Measurements from ENCODE around the gene DLG1.

The DLG1 gene

DNA sequence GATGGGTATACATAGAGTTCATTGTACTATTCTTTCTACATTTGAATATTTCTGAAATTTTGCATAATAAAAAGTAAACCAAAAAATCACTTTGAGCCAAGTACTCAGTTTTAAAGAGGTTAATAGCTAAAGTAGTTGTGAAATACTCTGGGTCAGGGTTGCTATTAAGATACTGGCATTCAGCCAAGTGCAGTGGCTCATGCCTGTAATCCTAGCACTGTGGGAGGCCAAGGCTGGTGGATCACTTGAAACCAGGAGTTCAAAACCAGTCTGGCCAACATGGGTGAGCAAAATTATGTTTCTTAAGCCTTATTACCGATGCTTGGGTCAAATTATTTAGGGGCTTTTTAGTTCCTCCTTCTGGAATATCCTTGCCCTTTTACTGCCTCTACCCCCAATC, 146.8 kb downstream of the DLG1 start:
- TF ChIP-seq, protein P1, sequence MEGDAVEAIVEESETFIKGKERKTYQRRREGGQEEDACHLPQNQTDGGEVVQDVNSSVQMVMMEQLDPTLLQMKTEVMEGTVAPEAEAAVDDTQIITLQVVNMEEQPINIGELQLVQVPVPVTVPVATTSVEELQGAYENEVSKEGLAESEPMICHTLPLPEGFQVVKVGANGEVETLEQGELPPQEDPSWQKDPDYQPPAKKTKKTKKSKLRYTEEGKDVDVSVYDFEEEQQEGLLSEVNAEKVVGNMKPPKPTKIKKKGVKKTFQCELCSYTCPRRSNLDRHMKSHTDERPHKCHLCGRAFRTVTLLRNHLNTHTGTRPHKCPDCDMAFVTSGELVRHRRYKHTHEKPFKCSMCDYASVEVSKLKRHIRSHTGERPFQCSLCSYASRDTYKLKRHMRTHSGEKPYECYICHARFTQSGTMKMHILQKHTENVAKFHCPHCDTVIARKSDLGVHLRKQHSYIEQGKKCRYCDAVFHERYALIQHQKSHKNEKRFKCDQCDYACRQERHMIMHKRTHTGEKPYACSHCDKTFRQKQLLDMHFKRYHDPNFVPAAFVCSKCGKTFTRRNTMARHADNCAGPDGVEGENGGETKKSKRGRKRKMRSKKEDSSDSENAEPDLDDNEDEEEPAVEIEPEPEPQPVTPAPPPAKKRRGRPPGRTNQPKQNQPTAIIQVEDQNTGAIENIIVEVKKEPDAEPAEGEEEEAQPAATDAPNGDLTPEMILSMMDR (conservative IDR thresholded peaks at IDR 0.05; ENCODE audit: low read length), result no peak
- H3K4me3 ChIP-seq (ENCODE audit: low read length), result no peak overlapping the region
- peak; percentile 64 for DNase-seq (ENCODE audit: low read depth)

DNA sequence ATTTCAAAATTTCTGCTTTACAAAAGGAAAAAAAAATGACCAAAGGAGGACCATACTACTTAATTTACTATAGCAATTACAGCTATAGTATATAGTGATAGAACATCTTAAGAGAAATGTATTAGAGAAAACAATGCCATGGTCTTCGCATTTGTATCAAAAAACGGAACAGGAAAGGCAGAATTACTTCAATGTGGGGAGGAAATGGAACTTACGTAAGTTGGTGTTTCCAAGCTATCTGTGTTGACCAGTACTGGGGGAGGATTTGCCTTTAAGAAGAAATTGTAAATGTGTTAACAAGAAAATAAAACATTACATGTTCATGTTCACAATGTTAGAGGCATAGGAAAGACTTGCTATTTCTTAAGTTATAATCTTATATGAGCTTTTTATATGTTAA, 148.9 kb downstream of the DLG1 start:
- DNase-seq (ENCODE audit: low read depth), result no peak
- no peak overlapping the region for H3K4me3 ChIP-seq (ENCODE audit: low read length)
- TF ChIP-seq, protein P1 (conservative IDR thresholded peaks at IDR 0.05; ENCODE audit: low read length), result no peak

DNA sequence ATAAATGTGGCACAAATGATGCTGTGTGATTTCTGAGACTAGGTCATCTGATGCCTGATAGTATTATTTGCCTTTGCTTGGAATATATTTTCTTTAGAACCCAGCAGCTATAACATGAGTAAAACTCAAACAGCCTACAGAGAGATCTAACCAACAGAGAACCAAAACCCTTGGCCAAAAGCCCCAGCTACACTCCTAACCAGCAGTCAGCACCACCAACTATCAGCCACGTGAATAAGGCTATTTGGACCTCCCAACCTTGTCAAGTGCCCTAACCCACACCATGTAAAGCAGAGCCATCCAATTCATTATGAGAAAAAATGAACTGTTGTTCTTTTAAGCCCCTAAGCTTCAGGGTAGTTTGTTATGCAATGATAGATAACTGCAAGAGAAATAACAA, 154.2 kb downstream of the DLG1 start:
- DNase-seq (ENCODE audit: low read depth), result no peak
- no peak overlapping the region for H3K4me3 ChIP-seq (ENCODE audit: low read length)
- TF ChIP-seq, protein P1 (conservative IDR thresholded peaks at IDR 0.05; ENCODE audit: low read length), result no peak

DNA sequence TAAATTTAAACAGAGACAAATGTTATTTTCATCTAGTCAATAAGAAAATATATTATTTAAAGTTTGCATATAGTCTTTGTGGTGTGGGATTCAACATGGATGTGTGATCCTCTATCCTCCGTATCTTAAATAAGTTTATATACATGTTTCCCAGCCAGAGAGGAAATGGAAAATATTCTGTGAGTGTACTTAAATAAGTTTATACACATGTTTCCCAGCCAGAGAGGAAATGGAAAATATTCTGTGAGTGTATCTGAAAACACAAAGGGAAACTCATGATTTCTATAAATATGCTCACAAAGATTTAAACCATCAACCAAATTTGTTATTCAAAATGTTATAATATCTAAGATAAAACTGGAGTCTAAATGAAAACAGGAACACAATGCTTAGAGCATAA, 158.8 kb downstream of the DLG1 start:
- TF ChIP-seq, protein P1 (conservative IDR thresholded peaks at IDR 0.05; ENCODE audit: low read length), result no peak
- DNase-seq (ENCODE audit: low read depth), result no peak
- H3K4me3 ChIP-seq (ENCODE audit: low read length), result no peak overlapping the region

DNA sequence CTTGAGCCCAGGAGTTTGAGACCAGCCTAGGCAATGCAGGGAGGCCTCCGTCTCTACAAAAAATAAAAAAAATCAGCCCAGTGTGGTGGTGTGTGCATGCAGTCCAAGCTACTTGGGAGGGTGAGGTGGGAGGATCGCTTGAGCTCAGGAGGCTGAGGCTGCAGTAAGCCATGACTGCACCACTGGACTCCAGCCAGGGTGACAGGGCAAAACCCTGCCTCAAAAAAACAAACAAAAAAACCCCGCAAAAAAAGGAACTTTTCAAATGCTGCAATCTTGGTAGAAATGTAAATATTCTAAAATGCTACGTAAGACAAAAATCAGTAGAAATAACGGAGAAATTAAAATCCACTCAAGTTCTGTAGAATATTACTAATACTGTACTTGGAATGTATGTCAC, 160.7 kb downstream of the DLG1 start:
- TF ChIP-seq, protein P1 (conservative IDR thresholded peaks at IDR 0.05; ENCODE audit: low read length), result no peak
- no peak overlapping the region for H3K4me3 ChIP-seq (ENCODE audit: low read length)
- DNase-seq (ENCODE audit: low read depth), result no peak

DNA sequence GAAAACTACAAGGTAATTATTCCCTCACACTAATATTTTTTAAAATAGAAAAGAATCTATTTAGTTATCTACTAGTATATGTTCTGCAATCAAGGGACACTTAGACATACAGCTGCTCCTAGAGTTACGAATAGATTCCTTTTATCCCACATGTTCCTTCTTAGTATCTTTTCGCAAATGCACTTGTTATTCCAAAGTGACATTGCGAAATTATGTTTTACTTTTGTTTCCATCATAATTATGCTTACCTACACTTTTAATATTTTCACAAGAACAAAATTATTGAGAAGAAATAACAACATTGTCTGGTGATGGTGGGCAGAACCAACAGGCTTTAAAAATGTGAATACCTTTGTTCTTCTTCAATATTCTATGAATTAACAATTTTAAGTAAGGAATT, 161.7 kb downstream of the DLG1 start:
- no peak for DNase-seq (ENCODE audit: low read depth)
- TF ChIP-seq, protein P1 (conservative IDR thresholded peaks at IDR 0.05; ENCODE audit: low read length), result no peak
- no peak overlapping the region for H3K4me3 ChIP-seq (ENCODE audit: low read length)

DNA sequence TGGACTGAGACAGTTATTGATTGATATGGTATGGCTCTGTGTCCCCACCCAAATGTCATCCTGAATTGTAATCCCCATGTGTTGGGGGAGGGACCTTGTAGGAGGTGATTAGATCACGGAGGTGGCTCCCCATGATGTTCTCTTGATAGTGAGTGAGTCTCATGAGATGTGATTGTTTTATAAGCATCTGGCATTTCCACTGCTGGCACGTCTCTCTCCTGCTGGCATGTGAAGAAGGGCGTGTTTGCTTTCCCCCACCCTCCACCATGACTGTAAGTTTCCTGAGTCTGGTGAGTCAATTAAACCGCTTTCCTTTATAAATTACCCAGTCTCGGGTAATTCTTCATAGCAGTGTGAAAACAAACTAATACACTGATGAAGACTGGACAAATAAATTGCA, 163.2 kb downstream of the DLG1 start:
- TF ChIP-seq, protein P1 (conservative IDR thresholded peaks at IDR 0.05; ENCODE audit: low read length), result no peak
- peak; percentile 15 for DNase-seq (ENCODE audit: low read depth)
- no peak overlapping the region for H3K4me3 ChIP-seq (ENCODE audit: low read length)
